Panc1 (cell line): ENCODE data around the gene MAST1.

Experiments
- CTCF ChIP-seq: fragments of 450-650 bp; IDR thresholded peaks from 2 replicates; pipeline ENCODE4 v1.5.1; 2017; ENCODE audit warnings: mild to moderate bottlenecking
- POLR2AphosphoS5 ChIP-seq: IDR thresholded peaks from 2 replicates; pipeline ENCODE4 v1.6.1; 2012; ENCODE audit warnings: mild to moderate bottlenecking, low read depth, low read length, moderate library complexity
- REST ChIP-seq, 2 experiments: IDR thresholded peaks; 2 replicates each; pipeline ENCODE4 v1.6.1; 2011 to 2012; ENCODE audit warnings: low read depth in 2 of 2, control low read depth in 1 of 2, low read length in 1 of 2, mild to moderate bottlenecking in 1 of 2, moderate library complexity in 1 of 2; ENCODE audit not compliant: insufficient read depth in 1 of 2

GRCh38 chr19:12802267-12803106, 35.8 kb upstream of the MAST1 start:
- TF ChIP-seq REST (IDR thresholded peaks at IDR 0.05; ENCODE audit: insufficient read depth in 1 of 2, low read depth in 2 of 2, low read length in 1 of 2): no peak
- no peak for TF ChIP-seq CTCF
- no peak for TF ChIP-seq POLR2AphosphoS5
